GM23338 (cell line): ENCODE data around the gene ACOXL. TPM values are rescaled to one million over a fixed set of nuclear protein-coding genes. Genes with fewer than 3 reads are reported as not detected.
A peak's percentile ranks its signal among the peaks of the same experiment; 100 is the strongest.

Experiments used
- ATAC-seq: fragments of 200-7000 bp; cut with Tn5 transposase; 3 replicates; pipeline ENCODE4 v1.9.1; 2020
- DNase-seq: peaks from one replicate; pipeline ENCODE4 v3.0.0-alpha.2; 2015; ENCODE audit warnings: low spot score
- H2AFZ ChIP-seq: fragments of 200-600 bp; sonication (generic); 2 replicates; pipeline ENCODE4 v1.8.0; 2016; ENCODE audit warnings: antibody characterized with exemption, mild to moderate bottlenecking, moderate library complexity
- H3F3A ChIP-seq: fragments of 200-600 bp; sonication (generic); replicated peaks from 2 replicates; pipeline ENCODE4 v1.8.0; 2017; ENCODE audit warnings: antibody characterized with exemption, mixed run types, low read depth
- H3K27ac ChIP-seq: fragments of 200-600 bp; sonication (generic); 2 replicates; pipeline ENCODE4 v1.6.1; 2016; ENCODE audit warnings: low read depth
- H3K27me3 ChIP-seq: fragments of 200-600 bp; sonication (generic); 2 replicates; pipeline ENCODE4 v1.8.0; 2016; ENCODE audit warnings: mild to moderate bottlenecking, mixed run types, moderate library complexity; ENCODE audit not compliant: insufficient read depth
- H3K36me3 ChIP-seq: fragments of 200-600 bp; sonication (generic); 2 replicates; pipeline ENCODE4 v1.8.0; 2016; ENCODE audit warnings: mild to moderate bottlenecking; ENCODE audit not compliant: insufficient read depth
- H3K4me1 ChIP-seq: fragments of 200-600 bp; sonication (generic); 2 replicates; pipeline ENCODE4 v1.8.0; 2016; ENCODE audit warnings: mild to moderate bottlenecking, moderate library complexity; ENCODE audit not compliant: insufficient read depth
- H3K4me2 ChIP-seq: fragments of 200-600 bp; sonication (generic); 2 replicates; pipeline ENCODE4 v1.7.1; 2017; ENCODE audit warnings: mixed run types
- H3K4me3 ChIP-seq: fragments of 200-600 bp; sonication (generic); 2 replicates; pipeline ENCODE4 v1.6.1; 2016; ENCODE audit warnings: mixed run types
- H3K79me2 ChIP-seq: fragments of 200-600 bp; sonication (generic); replicated peaks from 2 replicates; pipeline ENCODE4 v1.8.0; 2017; ENCODE audit warnings: mild to moderate bottlenecking; ENCODE audit not compliant: insufficient read depth
- H3K9me2 ChIP-seq: fragments of 200-600 bp; sonication (generic); 2 replicates; pipeline ENCODE4 v1.8.0; 2017; ENCODE audit not compliant: insufficient read depth
- H4K20me1 ChIP-seq: fragments of 200-600 bp; sonication (generic); replicated peaks from 2 replicates; pipeline ENCODE4 v1.8.0; 2017; ENCODE audit warnings: mild to moderate bottlenecking; ENCODE audit not compliant: insufficient read depth
- H3K27ac Mint-ChIP-seq: 2 replicates; pipeline ENCODE4 v1.8.0; 2020; ENCODE audit warnings: inconsistent platforms, mild to moderate bottlenecking, moderate library complexity, mixed read lengths
- H3K27me3 Mint-ChIP-seq: 3 replicates; pipeline ENCODE4 v1.8.0; 2022; ENCODE audit warnings: low read depth, mild to moderate bottlenecking, moderate library complexity, mixed read lengths, inconsistent platforms; ENCODE audit not compliant: insufficient read depth, poor library complexity
- H3K36me3 Mint-ChIP-seq: 3 replicates; pipeline ENCODE4 v1.8.0; 2021; ENCODE audit warnings: low read depth, mild to moderate bottlenecking, inconsistent platforms, moderate library complexity, mixed read lengths
- H3K4me1 Mint-ChIP-seq: 3 replicates; pipeline ENCODE4 v1.8.0; 2020; ENCODE audit warnings: mild to moderate bottlenecking, inconsistent platforms, mixed read lengths
- H3K4me3 Mint-ChIP-seq: 3 replicates; pipeline ENCODE4 v1.8.0; 2021; ENCODE audit warnings: moderate library complexity, mild to moderate bottlenecking, inconsistent platforms, mixed read lengths
- H3K9me3 Mint-ChIP-seq: 3 replicates; pipeline ENCODE4 v1.8.0; 2020; ENCODE audit warnings: moderate library complexity, mild to moderate bottlenecking, inconsistent platforms, mixed read lengths
- CTCF ChIP-seq, 2 experiments: fragments of 200-600 bp in 1 of 2; sonication (generic) in 1 of 2; conservative IDR thresholded peaks; 2 replicates each; pipeline versions ENCODE4 v1.5.1 to v1.6.1; 2016 to 2017; ENCODE audit warnings: antibody characterized with exemption in 2 of 2, low read depth in 2 of 2, mild to moderate bottlenecking in 2 of 2, moderate library complexity in 1 of 2
- EZH2 ChIP-seq: fragments of 200-600 bp; sonication (generic); IDR thresholded peaks from one replicate; pipeline ENCODE4 v1.8.0; 2017; ENCODE audit warnings: antibody characterized with exemption, mild to moderate bottlenecking, low read depth; ENCODE audit not compliant: unreplicated experiment
- EZH2phosphoT487 ChIP-seq: fragments of 200-600 bp; sonication (generic); IDR thresholded peaks from one replicate; pipeline ENCODE4 v1.8.1; 2018; ENCODE audit warnings: antibody characterized with exemption; ENCODE audit not compliant: unreplicated experiment
- JUNB ChIP-seq: IDR thresholded peaks from one replicate; pipeline ENCODE4 v1.6.1; 2016; ENCODE audit warnings: antibody characterized with exemption; ENCODE audit not compliant: unreplicated experiment
- REST ChIP-seq: IDR thresholded peaks from one replicate; pipeline ENCODE4 v1.6.1; 2018; ENCODE audit warnings: antibody characterized with exemption; ENCODE audit not compliant: unreplicated experiment
- STAT1 ChIP-seq: IDR thresholded peaks from one replicate; pipeline ENCODE4 v1.6.1; 2016; ENCODE audit warnings: antibody characterized with exemption; ENCODE audit not compliant: unreplicated experiment
- polyA plus RNA-seq: library from polyadenylated mRNA; unstranded; fragments of >200 nt; fragmentation: Nextera tagmentation; extraction: Ambion mirVana; gene quantifications from 2 replicates; pipeline ENCODE4 v1.2.1, GENCODE V29; 2016
- total RNA-seq: library from RNA; depleted of rRNA; stranded (reverse); fragments of >200 nt; shearing (Covaris generic); gene quantifications from 2 replicates; pipeline ENCODE4 v1.2.3, GENCODE V29; 2014

The ACOXL gene
- total and polyA plus RNA-seq, 2 experiments from 2014 or later: 9.0 to 14.7 TPM

GRCh38 chr2:111028720-111029119, 296.3 kb downstream of the ACOXL start:
- Histone ChIP-seq H3K27ac (no peak overlapping the region), H2AFZ (no peak overlapping the region), H3K4me3 (no peak overlapping the region), H4K20me1 (no peaks in the 10 kb centered on the region), H3K79me2 (no peaks in the 10 kb centered on the region), H3K4me2 (no peak overlapping the region), H3K4me1 (peaks cover 18% of the 10 kb centered on the region), H3K9me2 (no peaks in the 10 kb centered on the region), H3K36me3 (no peaks in the 10 kb centered on the region), H3K27me3 (no peaks in the 10 kb centered on the region), H3F3A (no peaks in the 10 kb centered on the region)
- peaks cover 5% of the 10 kb centered on the region; the same call in 1 of the 3 replicates for H3K9me3 Mint-ChIP-seq
- peaks cover 24% of the 10 kb centered on the region for H3K4me1 Mint-ChIP-seq
- no peak overlapping the region for H3K4me3 Mint-ChIP-seq
- peak; percentile 29 to 71; a peak in 3 of 4 replicates for TF ChIP-seq CTCF (conservative IDR thresholded peaks at IDR 0.05; ENCODE audit: low read depth in 2 of 2)
- no peak for TF ChIP-seq EZH2phosphoT487
- DNase-seq (peak; percentile 9), ATAC-seq (peak; percentile 57)
- H3K36me3 Mint-ChIP-seq: peaks cover 6% of the 10 kb centered on the region; the same call in 2 of the 3 replicates
- peaks cover 3% of the 10 kb centered on the region for H3K27me3 Mint-ChIP-seq
- H3K27ac Mint-ChIP-seq: no peak overlapping the region

GRCh38 chr2:111029181-111029927, 297.0 kb downstream of the ACOXL start:
- no peaks in the 10 kb centered on the region for H3K9me2 ChIP-seq
- no peaks in the 10 kb centered on the region for H4K20me1 ChIP-seq
- Mint-ChIP-seq H3K4me1 (peaks cover 24% of the 10 kb centered on the region), H3K27me3 (peaks cover 3% of the 10 kb centered on the region), H3K27ac (peak overlapping the region; percentile 61), H3K4me3 (no peak overlapping the region), H3K36me3 (peaks cover 6% of the 10 kb centered on the region; the same call in 2 of the 3 replicates), H3K9me3 (peaks cover 5% of the 10 kb centered on the region; the same call in 1 of the 3 replicates)
- peak overlapping the region; percentile 41; the same call in 1 of the 2 replicates for H3K4me2 ChIP-seq
- no peaks in the 10 kb centered on the region for H3K27me3 ChIP-seq
- no peak overlapping the region for H3K4me3 ChIP-seq
- H3K79me2 ChIP-seq: no peaks in the 10 kb centered on the region
- H3F3A ChIP-seq: no peaks in the 10 kb centered on the region
- TF ChIP-seq EZH2phosphoT487: no peak
- TF ChIP-seq EZH2: no peak
- TF ChIP-seq CTCF (conservative IDR thresholded peaks at IDR 0.05; ENCODE audit: low read depth in 2 of 2): no peak
- TF ChIP-seq STAT1: no peak
- TF ChIP-seq REST: no peak
- no peak for TF ChIP-seq JUNB
- peaks cover 18% of the 10 kb centered on the region for H3K4me1 ChIP-seq
- H3K27ac ChIP-seq: peak overlapping the region; percentile 74; the same call in 1 of the 2 replicates
- ATAC-seq (peak; percentile 98), DNase-seq (peak; percentile 69)
- H2AFZ ChIP-seq: peak overlapping the region; percentile 84; the same call in 1 of the 2 replicates
- no peaks in the 10 kb centered on the region for H3K36me3 ChIP-seq
